ENCODE data around the gene ACTG1. TPM values are rescaled to one million over a fixed set of nuclear protein-coding genes. Genes with fewer than 3 reads are reported as not detected.

Gene ACTG1
- total RNA-seq, 1 donor from 2014 or later: 4,184 TPM

DNA sequence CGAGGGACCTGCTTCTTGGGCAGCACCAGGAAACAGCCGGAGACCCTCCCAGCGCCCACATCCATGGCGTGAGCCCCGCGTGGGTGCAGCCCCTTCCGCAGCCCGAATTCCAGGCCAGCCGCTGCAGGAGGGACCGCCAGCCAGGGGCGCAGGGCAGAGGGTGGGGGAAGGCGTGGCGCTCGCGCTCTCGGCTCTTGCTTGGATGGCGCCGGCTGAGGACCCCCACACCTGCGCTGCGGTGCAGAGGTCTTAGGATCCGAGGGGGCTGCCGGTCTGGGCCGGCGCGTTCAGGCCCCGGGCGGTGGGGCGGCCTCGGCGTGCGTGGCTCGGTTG is 28.8 kb downstream of the ACTG1 start:
- Mint-ChIP-seq H3K27me3 (ENCODE audit: unreplicated experiment) (peaks cover 15% of the 10 kb centered on the region), H3K4me1 (ENCODE audit: unreplicated experiment) (peaks cover 7% of the 10 kb centered on the region), H3K36me3 (ENCODE audit: low read depth, unreplicated experiment) (no peaks in the 10 kb centered on the region), H3K27ac (ENCODE audit: unreplicated experiment) (no peak overlapping the region), H3K4me3 (ENCODE audit: unreplicated experiment) (no peak overlapping the region), H3K9me3 (ENCODE audit: unreplicated experiment) (no peaks in the 10 kb centered on the region)
- DNase-seq (ENCODE audit: low spot score): no peak
- TF ChIP-seq CTCF (IDR thresholded peaks at IDR 0.05; ENCODE audit: unreplicated experiment): no peak

DNA sequence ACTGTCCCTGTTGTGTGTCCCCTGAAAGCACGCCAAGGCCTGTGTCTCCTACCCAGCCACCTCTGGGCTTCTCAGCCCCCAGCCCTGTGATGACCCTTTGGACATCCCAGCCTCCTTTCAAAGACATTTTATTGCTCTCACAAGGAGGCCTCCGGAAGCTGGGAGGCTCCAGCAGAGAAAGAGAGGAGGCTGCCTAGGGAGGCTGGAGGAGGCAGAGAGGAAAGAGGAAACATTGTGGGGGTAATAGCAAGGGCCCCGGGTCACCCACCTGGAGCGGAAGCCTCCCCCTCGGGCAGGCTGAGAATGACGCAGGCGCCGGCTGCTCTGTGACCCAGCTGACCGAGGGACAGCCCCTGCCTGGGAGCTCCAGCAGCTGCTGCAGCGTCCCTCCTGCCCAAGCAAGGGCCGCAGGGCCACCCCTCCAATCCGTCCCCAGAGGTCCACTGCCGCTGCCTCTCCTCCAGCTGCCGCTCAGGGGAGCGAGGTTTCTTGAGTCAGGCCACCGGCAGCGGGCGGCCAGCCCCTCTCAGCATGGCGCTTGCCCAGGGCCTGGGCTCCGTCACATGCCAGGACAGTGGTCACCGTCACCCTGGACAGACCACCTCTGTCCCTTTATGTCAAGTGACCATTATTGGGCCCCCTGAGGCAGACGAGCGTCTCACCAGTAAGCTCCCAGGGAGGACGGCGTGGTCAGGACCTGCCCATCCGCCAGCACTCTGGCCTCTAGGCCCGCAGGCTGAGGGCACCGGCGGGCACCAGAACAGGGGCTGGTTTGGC is 29.3 kb downstream of the ACTG1 start:
- no peak overlapping the region for H3K4me3 Mint-ChIP-seq (ENCODE audit: unreplicated experiment)
- H3K27ac Mint-ChIP-seq (ENCODE audit: unreplicated experiment): no peak overlapping the region
- H3K36me3 Mint-ChIP-seq (ENCODE audit: low read depth, unreplicated experiment): no peaks in the 10 kb centered on the region
- H3K27me3 Mint-ChIP-seq (ENCODE audit: unreplicated experiment): peaks cover 15% of the 10 kb centered on the region
- TF ChIP-seq CTCF (IDR thresholded peaks at IDR 0.05; ENCODE audit: unreplicated experiment): no peak
- no peak for DNase-seq (ENCODE audit: low spot score)
- H3K4me1 Mint-ChIP-seq (ENCODE audit: unreplicated experiment): peaks cover 7% of the 10 kb centered on the region
- H3K9me3 Mint-ChIP-seq (ENCODE audit: unreplicated experiment): no peaks in the 10 kb centered on the region

GRCh38 chr17:81482673-81483072 is 29.9 kb downstream of the ACTG1 start:
- H3K4me1 Mint-ChIP-seq (ENCODE audit: unreplicated experiment): peaks cover 7% of the 10 kb centered on the region
- H3K9me3 Mint-ChIP-seq (ENCODE audit: unreplicated experiment): no peaks in the 10 kb centered on the region
- H3K27ac Mint-ChIP-seq (ENCODE audit: unreplicated experiment): no peak overlapping the region
- peaks cover 17% of the 10 kb centered on the region for H3K27me3 Mint-ChIP-seq (ENCODE audit: unreplicated experiment)
- no peaks in the 10 kb centered on the region for H3K36me3 Mint-ChIP-seq (ENCODE audit: low read depth, unreplicated experiment)
- no peak overlapping the region for H3K4me3 Mint-ChIP-seq (ENCODE audit: unreplicated experiment)
- no peak for DNase-seq (ENCODE audit: low spot score)
- TF ChIP-seq CTCF (IDR thresholded peaks at IDR 0.05; ENCODE audit: unreplicated experiment): no peak

GRCh38 chr17:81481815-81482505 is 30.6 kb downstream of the ACTG1 start:
- Mint-ChIP-seq H3K9me3 (ENCODE audit: unreplicated experiment) (no peaks in the 10 kb centered on the region), H3K27ac (ENCODE audit: unreplicated experiment) (no peak overlapping the region), H3K4me1 (ENCODE audit: unreplicated experiment) (peaks cover 7% of the 10 kb centered on the region), H3K4me3 (ENCODE audit: unreplicated experiment) (no peak overlapping the region), H3K27me3 (ENCODE audit: unreplicated experiment) (peaks cover 17% of the 10 kb centered on the region), H3K36me3 (ENCODE audit: low read depth, unreplicated experiment) (no peaks in the 10 kb centered on the region)
- DNase-seq (ENCODE audit: low spot score): no peak
- no peak for TF ChIP-seq CTCF (IDR thresholded peaks at IDR 0.05; ENCODE audit: unreplicated experiment)
